ENCODE data around the gene LNP1.

The LNP1 gene

DNA sequence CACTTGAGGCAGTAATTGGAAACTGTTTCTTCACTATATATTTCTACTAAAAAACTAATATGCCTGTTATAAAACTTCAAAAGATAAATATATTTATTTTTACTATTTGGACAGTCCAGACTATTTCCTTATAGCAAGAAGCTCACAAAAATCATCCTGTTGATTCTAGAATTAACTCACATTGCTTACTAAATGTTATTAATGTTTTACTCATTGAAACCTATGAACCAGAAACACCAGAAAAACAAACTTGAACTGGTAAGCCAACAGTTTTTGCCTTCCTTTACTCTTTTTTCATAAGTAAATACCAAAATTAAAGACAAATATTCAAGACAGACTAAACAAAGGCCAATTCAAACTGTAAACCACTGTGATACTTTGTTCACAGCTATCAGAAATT lies 26.8 kb upstream of the LNP1 start:
- no peaks in the 10 kb centered on the region for H3K9me3 ChIP-seq (ENCODE audit: insufficient read depth, low read length)
- H3K4me2 ChIP-seq (ENCODE audit: low read length) = no peak overlapping the region
- no peaks in the 10 kb centered on the region for H3K27me3 ChIP-seq (ENCODE audit: low read depth, low read length)
- no peak overlapping the region for H3K27ac ChIP-seq (ENCODE audit: low read length)
- peaks cover 52% of the 10 kb centered on the region for H3K36me3 ChIP-seq (replicated peaks; ENCODE audit: low read depth, low read length)
- H3K9ac ChIP-seq (ENCODE audit: low read length) = no peak overlapping the region
- no peak overlapping the region for H2AFZ ChIP-seq (ENCODE audit: low read depth, low read length)
- no peaks in the 10 kb centered on the region for H4K20me1 ChIP-seq (ENCODE audit: insufficient read depth, low read length)
- no peak overlapping the region for H3K4me3 ChIP-seq (ENCODE audit: low read length)
- TF ChIP-seq, protein P1, sequence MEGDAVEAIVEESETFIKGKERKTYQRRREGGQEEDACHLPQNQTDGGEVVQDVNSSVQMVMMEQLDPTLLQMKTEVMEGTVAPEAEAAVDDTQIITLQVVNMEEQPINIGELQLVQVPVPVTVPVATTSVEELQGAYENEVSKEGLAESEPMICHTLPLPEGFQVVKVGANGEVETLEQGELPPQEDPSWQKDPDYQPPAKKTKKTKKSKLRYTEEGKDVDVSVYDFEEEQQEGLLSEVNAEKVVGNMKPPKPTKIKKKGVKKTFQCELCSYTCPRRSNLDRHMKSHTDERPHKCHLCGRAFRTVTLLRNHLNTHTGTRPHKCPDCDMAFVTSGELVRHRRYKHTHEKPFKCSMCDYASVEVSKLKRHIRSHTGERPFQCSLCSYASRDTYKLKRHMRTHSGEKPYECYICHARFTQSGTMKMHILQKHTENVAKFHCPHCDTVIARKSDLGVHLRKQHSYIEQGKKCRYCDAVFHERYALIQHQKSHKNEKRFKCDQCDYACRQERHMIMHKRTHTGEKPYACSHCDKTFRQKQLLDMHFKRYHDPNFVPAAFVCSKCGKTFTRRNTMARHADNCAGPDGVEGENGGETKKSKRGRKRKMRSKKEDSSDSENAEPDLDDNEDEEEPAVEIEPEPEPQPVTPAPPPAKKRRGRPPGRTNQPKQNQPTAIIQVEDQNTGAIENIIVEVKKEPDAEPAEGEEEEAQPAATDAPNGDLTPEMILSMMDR (IDR thresholded peaks at IDR 0.05; ENCODE audit: low read depth, low read length) = no peak
- TF ChIP-seq EZH2phosphoT487 (IDR thresholded peaks at IDR 0.05; ENCODE audit: low read depth) = no peak
- H3K4me1 ChIP-seq (ENCODE audit: low read length) = no peaks in the 10 kb centered on the region
- H3K79me2 ChIP-seq (ENCODE audit: low read length) = no peaks in the 10 kb centered on the region

DNA sequence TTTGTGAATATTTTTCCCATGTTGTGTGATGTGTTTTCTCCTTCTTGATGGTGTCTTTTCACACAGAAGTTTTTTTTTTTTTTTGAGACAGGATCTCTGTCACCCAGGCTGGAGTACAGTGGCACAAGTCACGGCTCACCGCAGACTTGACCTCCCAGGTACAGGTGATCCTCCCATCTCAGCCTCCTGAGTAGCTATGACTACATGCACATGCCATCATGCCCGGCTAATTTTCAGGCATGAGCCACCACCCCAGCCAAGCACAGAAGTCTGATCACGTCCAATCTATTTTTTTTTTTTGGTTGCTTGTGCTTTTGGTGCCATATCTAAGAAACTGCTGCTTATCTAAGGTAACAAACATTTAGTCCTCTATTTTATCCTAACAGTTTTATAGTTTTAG lies 25.0 kb upstream of the LNP1 start:
- Histone ChIP-seq H3K4me3 (ENCODE audit: low read length) (no peak overlapping the region), H3K36me3 (replicated peaks; ENCODE audit: low read depth, low read length) (peaks cover 59% of the 10 kb centered on the region), H3K27me3 (ENCODE audit: low read depth, low read length) (no peaks in the 10 kb centered on the region), H3K9ac (ENCODE audit: low read length) (no peak overlapping the region), H3K79me2 (ENCODE audit: low read length) (no peaks in the 10 kb centered on the region), H3K4me1 (ENCODE audit: low read length) (no peaks in the 10 kb centered on the region), H2AFZ (ENCODE audit: low read depth, low read length) (no peak overlapping the region), H4K20me1 (ENCODE audit: insufficient read depth, low read length) (no peaks in the 10 kb centered on the region), H3K9me3 (ENCODE audit: insufficient read depth, low read length) (no peaks in the 10 kb centered on the region), H3K4me2 (ENCODE audit: low read length) (no peak overlapping the region), H3K27ac (ENCODE audit: low read length) (no peak overlapping the region)
- TF ChIP-seq, protein P1 (IDR thresholded peaks at IDR 0.05; ENCODE audit: low read depth, low read length) = no peak

DNA sequence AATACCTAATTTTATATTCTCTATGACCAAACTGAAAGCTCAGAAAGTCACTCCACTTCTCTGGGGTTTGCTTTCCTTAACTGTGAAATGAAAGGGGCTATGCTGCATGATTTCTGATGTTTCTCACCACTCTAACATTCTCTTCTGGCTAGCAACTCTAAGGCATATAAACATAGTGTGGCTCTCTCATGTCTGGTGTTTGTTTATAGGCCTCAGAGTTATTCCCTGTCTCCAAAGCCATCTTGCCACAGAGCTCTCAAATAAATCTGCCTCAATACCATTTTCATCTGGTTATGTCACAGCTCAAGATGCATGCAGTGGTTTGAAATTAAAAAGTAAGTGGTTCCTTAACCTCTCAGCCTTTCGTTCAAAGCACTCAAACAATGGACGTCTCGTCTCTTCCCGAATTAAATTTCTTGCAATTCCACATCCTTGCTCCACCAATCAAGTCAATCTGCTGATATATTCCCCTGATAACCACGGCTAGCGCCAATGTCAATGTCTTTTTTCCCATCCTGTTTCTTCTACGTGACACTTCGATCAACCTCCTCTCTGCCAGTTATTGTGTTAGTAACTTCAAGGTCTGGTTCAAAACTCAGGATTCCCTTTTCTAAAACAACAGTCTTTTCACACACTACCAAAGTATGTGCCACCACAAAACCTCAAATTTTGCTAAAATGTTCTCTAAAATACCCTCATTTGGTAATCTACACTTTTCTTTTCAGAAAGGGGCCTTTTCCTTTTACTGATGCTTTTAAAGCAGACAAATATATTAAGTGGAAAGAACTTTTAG lies 16.4 kb upstream of the LNP1 start:
- H4K20me1 ChIP-seq (ENCODE audit: insufficient read depth, low read length) = 0 out of 2 replicates have a peak, but pooled peaks cover 6% of the 10 kb centered on the region
- no peak overlapping the region for H3K4me3 ChIP-seq (ENCODE audit: low read length)
- H3K4me2 ChIP-seq (ENCODE audit: low read length) = no peak overlapping the region
- TF ChIP-seq, protein P1 (IDR thresholded peaks at IDR 0.05; ENCODE audit: low read depth, low read length) = no peak
- no peak for TF ChIP-seq EZH2phosphoT487 (IDR thresholded peaks at IDR 0.05; ENCODE audit: low read depth)
- peaks cover 48% of the 10 kb centered on the region for H3K36me3 ChIP-seq (replicated peaks; ENCODE audit: low read depth, low read length)
- H3K9ac ChIP-seq (ENCODE audit: low read length) = no peak overlapping the region
- H3K4me1 ChIP-seq (ENCODE audit: low read length) = no peaks in the 10 kb centered on the region
- peaks cover 9% of the 10 kb centered on the region; the same call in 1 of the 2 replicates for H3K9me3 ChIP-seq (ENCODE audit: insufficient read depth, low read length)
- no peak overlapping the region for H2AFZ ChIP-seq (ENCODE audit: low read depth, low read length)
- no peak overlapping the region for H3K27ac ChIP-seq (ENCODE audit: low read length)
- peaks cover 34% of the 10 kb centered on the region for H3K79me2 ChIP-seq (ENCODE audit: low read length)
- no peaks in the 10 kb centered on the region for H3K27me3 ChIP-seq (ENCODE audit: low read depth, low read length)

DNA sequence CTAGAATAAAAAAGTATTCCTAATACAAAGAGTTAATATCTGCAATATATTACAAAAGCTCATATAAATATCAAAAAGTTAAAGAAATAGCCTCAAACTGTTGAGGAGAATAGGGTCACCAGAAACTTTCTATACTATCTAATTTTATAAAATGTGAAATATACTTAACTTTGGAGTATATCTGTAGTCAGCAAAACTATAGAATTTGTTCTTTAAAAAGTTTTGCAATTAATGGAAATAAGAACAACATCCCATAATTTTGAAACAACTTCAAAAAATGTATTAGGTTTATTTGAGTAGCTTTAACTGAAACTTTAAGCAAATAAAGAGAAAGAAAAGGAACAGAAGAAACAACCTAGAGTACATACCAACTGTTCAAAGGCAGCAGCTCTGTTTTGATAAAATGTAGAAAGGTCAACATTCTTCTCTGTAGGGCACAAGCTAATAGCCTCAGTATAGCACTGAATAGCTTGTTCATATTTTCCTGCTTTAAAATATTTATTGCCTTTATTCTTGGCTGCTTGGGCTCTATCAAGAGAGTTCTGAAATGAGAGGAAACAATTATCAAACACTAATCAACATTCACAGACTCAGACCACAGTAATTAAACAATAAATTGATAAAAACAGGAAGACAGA lies 14.8 kb upstream of the LNP1 start:
- TF ChIP-seq, protein P1 (IDR thresholded peaks at IDR 0.05; ENCODE audit: low read depth, low read length) = no peak
- TF ChIP-seq EZH2phosphoT487 (IDR thresholded peaks at IDR 0.05; ENCODE audit: low read depth) = no peak
- peaks cover 11% of the 10 kb centered on the region; the same call in 1 of the 2 replicates for H3K9me3 ChIP-seq (ENCODE audit: insufficient read depth, low read length)
- H4K20me1 ChIP-seq (ENCODE audit: insufficient read depth, low read length) = 0 out of 2 replicates have a peak, but pooled peaks cover 6% of the 10 kb centered on the region
- no peak overlapping the region for H3K9ac ChIP-seq (ENCODE audit: low read length)
- peaks cover 44% of the 10 kb centered on the region for H3K36me3 ChIP-seq (replicated peaks; ENCODE audit: low read depth, low read length)
- no peak overlapping the region for H3K27ac ChIP-seq (ENCODE audit: low read length)
- H3K4me1 ChIP-seq (ENCODE audit: low read length) = no peaks in the 10 kb centered on the region
- H2AFZ ChIP-seq (ENCODE audit: low read depth, low read length) = no peak overlapping the region
- no peaks in the 10 kb centered on the region for H3K27me3 ChIP-seq (ENCODE audit: low read depth, low read length)
- no peak overlapping the region for H3K4me3 ChIP-seq (ENCODE audit: low read length)
- H3K79me2 ChIP-seq (ENCODE audit: low read length) = peaks cover 50% of the 10 kb centered on the region
- no peak overlapping the region for H3K4me2 ChIP-seq (ENCODE audit: low read length)
